ENCODE data around the gene ITPRIP.

GRCh38 chr10:104322416-104322782 is 15.9 kb downstream of the ITPRIP start:
- TF ChIP-seq CTCF (IDR thresholded peaks at IDR 0.05) (no peak), POLR2A (IDR thresholded peaks at IDR 0.05) (no peak), EP300 (IDR thresholded peaks at IDR 0.05) (no peak)

All from tibial nerve (tissue), 4 donors.